ENCODE results near the gene PGBD1.
A peak's percentile ranks its signal among the peaks of the same experiment; 100 is the strongest.
"Not testable (repeated sequence)": the region's sequence is repeated elsewhere in the genome, so short reads cannot be mapped to it uniquely, and the experiment has no call there.

PGBD1 gene

DNA sequence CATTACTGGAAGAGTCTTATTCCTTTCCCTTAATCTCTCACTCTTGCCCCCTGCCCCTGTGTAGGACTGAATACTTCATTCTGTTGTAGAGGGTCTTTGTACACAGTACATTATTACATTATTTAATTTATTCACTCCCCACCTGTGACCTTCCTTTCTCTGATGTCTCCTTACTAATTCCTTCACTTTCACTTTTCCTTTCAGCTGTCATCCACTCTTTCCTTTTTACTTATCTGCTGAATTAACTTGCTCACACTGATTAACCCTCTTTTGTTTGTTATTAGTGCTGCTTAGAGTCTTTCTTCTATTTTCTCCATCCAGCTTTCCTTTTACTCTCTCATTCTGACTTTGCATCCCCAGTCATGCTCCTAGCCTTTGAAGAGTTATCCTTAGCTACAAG is 6.5 kb upstream of the PGBD1 start:
- no peak for DNase-seq

DNA sequence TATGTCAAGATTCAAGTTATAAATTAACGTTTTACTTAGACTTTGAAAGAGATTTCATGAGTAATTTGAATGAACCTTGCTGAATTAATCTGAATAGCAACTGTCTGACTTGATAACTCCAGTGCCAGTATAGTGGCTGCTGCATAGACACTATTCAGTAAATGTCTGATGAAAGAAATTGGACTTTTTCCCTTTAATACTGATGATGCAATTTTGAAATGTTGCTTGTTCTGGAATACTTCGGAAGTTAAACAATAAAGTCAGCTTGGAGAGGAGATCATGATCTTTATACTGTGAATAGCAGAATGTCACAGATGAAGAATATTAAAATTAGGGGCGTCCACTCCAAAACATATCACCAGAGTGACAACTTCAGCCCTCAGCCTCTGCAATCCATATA is 3.6 kb upstream of the PGBD1 start:
- no peak for DNase-seq

DNA sequence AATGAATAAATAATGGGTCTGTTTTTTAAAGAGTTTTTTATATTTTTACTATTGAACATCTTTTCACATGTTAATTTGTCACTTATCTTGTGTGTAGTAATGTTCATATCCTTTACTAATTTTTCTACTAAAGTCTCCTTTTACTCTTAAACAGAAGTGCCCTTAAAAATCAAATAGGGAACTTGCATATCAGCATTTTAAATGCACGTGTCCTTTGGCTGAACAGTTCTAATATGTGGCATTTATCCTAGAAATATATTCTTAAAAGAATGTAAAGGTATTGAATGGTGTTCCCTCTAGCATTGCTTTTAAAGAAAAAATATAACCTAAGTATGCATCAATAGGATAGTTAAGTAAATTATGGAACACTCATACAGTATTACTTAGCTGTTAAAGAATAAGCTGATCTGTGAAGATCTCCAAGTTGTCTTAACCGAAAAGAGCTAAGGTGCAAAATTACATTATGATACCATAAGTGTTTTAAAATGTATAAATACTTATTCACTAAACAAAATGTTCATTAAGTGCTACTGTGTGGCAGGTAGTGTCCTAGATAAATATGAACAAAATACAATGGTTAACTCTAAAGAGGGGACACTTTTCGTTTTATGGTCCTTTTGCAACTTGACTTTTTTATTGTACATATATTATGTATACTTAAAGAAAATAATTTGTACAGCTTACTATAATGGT is 631 bp upstream of the PGBD1 start:
- DNase-seq = no peak

DNA sequence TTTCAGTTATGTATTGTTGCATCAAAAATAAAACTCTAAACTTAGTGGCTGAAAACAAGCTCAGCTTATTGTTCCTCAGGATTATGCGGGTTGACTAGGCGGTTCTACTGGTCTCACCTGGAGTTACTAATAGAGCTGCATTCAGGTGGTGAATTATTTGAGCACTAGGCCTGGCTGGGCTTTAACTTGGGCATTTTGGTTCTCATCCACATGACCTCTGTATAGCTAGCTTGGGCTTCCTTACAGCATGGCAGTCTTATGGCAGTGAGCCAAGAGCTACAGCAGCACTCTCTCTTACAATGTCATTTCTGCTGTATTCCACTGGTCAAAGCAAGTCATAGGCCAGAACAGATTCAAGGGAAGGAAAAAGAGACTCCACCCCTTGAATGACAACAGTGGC is 1.6 kb downstream of the PGBD1 start:
- DNase-seq = peak in 1 of 2 experiments; percentile 0

DNA sequence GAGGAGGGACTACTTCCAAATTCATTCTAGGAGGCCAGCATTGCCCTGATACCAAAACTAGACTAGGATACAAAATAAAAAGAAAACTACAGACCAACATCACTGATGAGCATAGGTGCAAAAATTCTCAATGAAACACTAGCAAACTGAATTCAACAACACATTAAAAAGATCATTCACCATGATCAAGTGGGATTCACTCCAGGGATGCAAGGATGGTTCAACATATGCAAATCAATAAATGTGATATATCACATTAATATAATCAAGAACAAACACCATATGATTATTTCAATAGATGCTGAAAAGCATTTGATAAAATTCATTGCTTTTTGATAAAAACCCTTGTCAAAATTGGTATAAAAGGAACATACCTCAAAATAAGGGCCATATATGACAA is 10.2 kb downstream of the PGBD1 start:
- DNase-seq = no peak

DNA sequence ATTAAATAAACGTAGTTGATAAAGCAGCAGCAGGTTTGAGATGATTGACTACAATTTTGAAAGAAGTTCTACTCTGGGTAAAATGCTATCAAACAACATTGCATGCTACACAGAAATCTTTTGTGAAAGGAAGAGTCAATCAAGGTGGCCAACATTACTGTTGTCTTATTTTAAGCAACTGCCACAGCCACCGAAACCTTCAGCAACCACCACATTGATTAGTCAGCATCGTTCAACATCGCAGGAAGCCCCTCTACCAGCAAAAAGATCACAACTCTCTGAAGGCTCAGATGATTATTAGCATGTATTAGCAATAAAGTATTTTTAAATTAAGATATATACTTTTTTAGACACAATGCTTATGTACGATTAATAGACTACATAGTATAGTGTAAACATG is 14.0 kb downstream of the PGBD1 start:
- DNase-seq = no peak

DNA sequence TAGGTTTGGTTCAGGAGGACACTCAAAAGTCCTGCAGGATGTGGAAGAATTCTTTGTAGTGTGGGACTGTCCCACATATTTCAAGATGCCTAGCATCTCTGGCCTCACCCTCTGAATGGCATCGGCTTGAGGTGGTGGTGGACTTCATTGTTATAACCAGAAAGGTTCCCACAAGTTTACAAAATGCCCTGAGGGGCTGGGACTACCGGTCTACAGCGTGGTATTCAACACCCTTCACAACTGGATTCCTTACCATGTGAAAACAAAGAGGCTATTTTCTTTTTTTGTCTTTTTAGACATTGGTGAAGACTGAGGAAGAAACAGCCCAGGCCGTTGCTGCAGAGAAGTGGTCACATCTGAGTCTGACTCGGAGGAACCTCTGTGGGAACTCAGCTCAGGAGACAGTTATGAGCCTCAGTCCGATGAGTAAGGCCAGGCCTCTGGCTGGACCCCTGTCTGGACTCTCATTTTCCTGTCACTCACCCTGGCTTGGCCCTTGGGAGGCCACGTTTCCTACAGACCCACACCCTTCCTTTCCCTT is 15.2 kb downstream of the PGBD1 start:
- no peak for DNase-seq

DNA sequence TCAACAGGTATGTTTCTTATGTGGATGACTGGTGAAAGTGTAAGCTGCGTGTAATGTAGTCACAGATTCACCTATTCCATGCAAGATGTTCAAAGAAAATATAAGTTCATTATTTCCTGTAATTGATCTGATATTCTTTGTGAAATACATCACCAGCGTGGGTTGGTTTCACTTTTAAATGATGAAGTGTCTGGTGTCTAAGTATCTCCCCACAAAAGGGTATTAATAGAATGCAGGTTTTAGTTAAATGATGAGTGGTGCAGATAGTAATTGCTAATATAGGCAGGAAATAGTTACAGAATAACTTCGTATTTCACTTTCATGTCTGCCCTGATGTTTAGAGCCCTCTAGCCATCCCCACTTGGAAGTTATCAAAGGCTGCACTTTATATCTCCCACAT is 22.2 kb downstream of the PGBD1 start:
- DNase-seq = no peak

DNA sequence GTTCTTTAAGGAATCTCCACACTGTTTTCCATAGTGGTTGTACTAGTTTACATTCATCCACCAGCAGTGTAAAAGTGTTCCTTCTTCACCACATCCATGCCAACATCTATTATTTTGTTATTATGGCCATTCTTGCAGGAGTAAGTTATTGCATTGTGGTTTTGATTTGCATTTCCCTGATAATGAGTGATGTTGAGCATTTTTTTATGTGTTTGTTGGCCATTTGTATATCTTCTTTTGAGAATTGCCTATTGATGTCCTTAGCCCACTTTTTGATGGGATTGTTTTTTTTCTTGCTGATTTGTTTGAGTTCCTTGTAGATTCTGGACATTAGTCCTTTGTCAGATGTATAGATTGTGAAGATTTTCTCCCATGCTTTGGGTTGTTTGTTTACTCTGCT is 25.0 kb downstream of the PGBD1 start:
- DNase-seq = not testable (repeated sequence)

DNA sequence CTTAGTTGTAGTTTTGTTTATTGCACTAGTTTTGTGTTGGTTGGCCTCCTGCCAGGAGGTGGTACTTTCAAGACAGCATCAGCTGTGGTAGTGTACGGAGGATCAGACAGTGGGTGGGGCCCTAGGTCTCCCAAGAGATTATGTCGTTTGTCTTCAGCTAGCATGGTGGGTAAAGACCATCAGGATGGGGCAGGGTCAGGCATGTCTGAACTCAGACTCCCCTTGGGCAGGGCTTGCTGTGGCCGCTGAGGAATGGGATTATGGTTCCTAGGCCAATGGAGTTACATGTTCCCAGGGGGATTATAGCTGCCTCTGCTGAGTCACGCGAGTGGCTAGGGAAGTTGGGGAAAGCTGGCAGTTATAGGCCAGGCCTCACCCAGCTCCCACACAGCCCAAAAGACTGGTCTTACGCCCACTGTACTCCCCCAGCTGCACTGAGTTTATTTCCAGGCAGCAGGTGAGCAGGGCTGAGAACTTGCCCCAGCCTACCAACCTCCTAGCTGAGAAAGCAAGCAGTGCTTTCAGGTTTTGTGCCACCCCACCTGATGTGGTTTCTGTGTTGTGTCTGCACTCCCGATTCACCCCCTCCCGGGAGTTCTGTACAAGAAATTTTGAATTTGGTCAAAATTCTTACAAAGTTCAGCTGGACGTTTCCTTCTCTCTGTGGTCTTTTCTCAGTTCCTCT is 29.9 kb downstream of the PGBD1 start:
- no peak for DNase-seq

DNA sequence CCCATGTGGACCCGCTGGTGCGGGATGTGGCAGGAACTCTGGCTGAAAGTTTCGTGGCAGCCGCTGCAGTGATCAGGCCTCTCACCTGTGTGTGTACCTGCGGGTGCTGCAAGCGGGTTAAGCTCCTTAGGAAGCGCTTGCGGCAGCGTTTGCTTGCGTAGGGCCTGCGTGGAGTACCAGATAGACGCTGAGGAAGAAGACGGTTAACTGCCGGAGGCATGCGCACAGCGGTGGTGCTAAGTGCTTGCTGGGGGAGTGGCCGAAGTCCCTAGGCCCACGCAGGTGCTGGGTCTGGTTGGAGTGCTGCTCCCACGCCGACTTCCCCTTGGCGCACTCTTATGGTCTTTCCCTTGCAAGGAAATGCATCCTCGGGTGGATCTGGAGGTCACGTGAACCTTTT is 31.6 kb downstream of the PGBD1 start:
- no peak for DNase-seq

DNA sequence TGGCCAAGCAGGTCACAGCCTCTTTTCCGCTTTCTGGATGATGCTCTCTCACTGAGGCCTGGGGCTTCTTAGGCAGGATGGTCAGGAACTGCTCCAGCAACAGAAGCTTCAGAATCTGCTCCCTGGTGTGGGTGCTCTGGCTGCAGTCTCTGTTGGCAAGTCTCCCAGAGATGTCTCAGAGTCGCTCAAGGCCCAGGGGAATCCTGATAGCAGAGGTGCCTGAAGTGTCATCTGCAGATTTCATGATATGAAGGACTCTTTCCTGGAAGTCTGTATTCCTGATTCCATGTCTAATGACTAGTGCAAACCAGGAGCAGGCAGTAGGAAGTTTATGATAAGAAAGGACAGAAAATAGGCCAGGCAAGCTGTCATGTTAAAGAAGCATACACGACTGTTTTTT is 34.3 kb downstream of the PGBD1 start:
- no peak for DNase-seq

DNA sequence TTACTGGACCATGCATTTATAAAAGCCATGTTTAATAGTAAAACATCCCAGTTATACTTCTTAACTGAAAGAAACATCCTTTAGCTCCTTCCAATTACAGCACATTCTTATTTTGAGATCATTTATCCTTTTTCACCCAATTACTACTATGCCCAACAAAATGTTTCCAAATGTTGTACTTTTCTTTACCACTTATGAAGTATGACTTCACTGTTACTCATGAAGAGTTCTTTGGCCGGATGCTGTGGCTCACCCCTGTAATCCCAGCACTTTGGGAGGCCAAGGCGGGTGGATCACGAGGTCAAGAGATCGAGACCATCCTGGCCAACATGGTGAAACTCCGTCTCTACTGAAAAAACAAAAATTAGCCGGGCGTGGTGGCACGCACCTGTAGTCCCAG is 36.5 kb downstream of the PGBD1 start:
- not testable (repeated sequence) for DNase-seq

DNA sequence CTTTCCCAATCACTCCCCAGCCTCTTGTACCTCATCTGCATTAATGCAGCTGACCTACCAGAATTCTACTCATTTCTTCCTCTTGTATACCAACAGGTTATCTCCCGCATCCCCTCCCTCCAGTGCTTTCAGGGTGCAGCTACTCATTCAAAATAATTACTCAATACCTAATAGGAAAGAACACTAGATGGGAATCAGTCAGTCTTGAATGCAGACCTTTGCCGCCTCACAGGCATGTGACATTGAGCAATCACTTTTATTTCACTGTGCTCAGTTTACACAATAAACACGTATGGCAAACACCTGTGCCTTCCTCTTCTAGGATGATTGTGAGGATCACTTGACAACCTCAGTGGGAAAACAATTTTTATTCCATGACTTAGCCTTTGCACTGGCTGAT is 41.3 kb downstream of the PGBD1 start:
- no peak for DNase-seq

DNA sequence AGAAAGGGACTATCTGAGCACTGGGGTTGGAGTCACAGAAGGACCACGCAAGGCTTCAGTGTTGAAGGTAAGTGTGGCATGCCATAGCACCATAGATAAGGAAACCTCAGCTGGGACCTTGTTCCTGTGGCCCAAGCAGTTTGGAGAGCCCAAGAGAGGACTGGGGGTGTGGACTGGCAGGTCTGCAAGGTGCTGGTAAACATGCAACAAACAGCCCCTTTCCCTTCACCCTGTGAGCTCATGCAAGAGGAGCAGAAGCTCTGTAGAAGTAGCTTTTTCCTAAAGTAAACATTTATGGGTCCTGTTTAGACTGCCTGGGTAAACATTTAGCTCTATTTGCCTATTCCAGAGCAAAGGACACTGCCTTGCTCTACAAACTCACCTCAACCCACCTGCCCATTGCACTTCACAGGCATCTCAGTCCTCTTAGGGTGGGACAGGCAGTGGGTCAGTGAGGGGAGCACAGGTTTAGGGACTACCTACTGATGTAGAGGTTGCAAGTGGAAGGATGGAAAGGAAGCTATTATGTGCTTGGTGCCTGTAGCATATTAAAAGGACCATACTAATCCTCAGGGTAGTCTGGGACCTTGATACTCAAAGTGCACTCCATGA is 42.5 kb downstream of the PGBD1 start:
- DNase-seq = no peak

DNA sequence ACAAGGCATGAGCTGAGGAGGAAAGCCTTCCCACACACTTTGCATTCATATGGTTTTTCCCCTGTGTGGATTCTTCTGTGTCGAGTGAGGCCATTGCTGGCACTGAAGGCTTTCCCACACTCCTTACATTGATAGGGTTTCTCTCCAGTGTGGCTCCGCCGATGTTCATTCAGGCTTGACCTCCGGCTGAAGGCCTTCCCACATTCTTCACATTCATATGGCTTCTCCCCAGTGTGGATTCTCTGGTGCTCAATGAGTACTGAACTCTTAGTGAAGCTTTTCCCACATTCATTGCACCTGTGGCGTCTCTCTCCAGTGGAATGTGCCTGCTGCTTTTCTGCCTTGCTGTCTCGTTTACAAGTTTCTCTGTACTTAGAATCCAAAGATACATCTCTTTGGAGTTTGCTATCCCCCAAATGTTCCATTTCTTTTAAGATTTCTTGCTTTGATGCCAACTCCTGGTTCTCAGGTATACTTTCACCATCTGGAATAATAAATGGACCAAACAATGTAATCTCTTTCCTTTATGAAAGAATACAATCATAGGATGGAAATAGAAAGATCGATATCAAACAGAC is 45.1 kb downstream of the PGBD1 start:
- no peak for DNase-seq

DNA sequence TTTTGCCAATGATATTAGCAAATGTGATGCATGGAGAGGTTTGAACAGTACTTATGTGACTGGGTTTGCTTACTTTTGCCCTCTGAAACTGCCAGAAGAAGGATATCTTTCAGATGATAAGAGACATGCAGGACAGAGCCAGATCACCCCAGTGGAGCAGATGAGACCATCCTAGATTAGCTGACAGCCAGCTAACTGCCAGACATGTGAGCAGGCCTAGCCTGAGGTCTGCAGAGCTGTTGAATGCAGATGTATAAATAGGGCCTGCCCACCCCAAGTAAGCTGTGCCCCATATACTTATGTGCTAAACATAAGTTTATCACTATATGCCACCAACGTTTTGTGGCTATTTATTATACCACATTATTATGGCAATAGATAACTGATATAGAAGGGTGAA is 48.7 kb downstream of the PGBD1 start:
- DNase-seq = no peak

DNA sequence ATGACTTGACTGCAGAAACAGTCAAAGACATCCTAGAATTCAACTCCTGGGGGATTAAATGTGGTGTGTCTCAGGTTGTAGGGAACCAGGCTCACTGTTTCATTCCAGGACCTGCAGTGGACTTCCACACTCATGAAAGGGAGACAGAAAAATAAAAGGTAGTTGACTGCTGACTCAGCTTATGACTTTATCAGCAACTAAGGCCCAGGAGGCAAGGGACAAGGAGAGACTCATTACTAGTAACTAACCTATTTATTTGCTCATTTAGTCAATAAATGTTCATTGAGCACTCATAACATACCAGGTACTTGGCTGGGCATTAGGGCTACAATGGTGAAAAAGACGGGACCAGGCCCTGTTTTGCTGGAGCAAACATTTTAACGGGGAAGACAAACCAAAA is 51.7 kb downstream of the PGBD1 start:
- no peak for DNase-seq

DNA sequence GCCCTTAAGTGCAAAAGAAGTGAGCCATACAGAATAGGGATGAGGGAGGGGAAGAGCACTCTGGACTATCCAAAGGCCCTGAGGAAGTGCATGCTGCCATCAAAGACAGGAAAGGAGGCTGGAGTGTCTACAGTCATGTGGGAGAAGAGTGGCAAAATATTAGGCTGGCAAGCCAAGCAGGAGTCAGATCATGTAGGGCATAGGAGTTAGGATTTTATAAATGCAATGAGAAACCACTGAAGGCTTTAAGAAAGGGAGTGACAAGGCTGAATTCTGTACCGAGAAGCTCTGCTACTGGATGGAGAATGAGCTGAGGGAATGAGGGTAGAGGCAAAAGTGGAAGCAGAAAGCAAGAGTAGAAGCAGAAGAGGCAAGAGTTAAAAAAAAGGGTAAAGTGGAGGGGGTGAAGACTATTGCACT is 52.2 kb downstream of the PGBD1 start:
- DNase-seq = no peak

DNA sequence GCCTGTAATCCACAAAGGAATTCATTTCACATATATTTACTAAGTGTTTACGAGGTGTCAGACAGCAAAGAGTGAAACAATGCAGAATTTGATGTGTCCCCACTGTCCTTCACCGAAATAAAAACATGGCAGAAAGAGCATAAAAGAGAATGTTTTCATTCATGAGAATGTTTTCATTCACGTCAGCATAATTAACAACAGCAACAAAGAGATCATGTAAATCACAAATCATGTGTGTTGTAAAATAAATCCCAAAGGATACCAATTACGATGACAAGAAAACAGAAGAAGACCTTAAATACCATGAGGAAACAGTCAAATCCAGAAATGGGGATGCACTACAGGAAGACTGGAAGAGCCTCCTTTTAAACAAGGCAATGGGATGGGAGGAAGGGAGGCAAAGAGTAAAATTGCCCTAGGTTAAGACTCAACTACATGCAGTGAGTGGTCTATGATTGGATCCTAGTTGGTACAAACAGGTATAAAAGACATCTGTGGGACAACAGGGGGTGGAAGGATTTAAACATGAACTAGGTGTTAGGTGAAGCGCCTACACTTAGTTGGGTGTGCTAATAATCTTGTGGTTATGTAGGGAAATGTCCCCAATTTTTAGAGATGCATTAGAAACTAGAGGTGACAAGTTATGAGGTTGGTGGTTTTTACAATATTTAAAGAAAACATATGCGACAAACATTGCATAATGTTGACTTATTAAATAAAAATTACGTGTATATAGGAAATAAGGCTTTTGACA is 53.1 kb downstream of the PGBD1 start:
- no peak for DNase-seq

DNA sequence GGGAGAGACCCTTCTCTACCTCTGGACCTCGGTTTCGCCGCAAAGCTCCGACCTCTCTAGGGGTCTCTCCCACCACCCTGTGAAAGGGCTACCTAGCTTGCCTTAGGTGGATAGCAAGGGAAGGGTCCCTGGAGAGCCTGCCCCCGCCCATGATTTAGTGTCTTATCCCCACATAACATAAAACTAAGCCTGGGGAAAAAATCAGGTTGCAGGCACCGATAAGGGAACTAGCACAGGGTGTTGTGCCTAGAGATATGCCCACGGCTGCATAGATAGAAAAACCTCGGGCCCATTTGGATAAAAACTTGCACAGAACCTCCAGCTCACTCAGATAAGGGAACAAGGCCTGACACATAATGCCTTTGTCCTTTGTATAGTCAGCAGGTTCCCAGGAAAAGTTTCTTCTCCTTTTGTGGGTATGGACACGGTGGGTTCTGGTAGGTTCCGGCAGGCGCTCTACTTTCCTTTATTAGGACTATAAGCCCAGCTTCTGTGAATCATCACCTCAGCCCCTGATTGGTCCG is 53.7 kb downstream of the PGBD1 start:
- DNase-seq = no peak

DNA sequence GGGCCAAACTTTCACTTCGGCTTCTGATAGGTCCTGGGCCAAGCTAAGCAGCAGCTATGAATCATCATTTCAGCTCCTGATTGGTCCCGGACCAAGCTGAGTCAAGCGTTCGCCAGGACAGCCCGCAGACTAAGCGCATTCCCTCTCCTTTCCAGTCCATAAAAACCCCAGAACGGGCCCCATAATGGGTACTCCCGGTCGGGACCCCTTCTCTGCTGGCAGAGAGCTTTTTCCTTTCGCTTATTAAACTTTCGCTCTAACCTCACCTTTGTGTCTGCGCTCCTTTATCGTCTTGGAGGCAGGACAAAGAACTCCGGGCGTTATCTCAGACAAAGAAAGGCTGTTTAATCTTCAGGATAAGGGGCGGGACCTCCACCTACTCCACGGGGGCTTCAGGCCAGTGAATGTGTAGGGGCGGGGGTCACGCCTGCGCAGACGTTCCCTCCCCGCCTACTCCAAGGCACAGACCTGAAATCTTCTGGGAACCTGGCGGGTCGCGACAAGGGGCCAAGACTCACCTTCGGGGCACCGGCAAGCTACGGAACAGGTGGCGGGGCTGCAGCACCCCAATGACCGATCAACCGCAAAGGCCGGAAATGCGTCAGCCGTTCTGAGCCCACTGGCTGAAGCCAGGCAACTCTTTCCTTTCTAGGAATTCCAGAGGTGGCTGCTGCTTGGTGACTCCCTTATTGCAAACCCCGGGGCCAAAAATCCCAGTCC is 54.4 kb downstream of the PGBD1 start, which contains the start of gene ZSCAN31:
TSS of gene ZSCAN31 (minus strand) at position 585 of the 720 bp plus-strand sequence. CDS start 6,465 bp downstream, outside the sequence.
- DNase-seq = no peak
